GM19193 (cell line): Measurements from ENCODE around the gene RUNX3.

ENCODE experiments used
- POLR2A ChIP-seq: IDR thresholded peaks from 4 replicates; pipeline ENCODE4 v1.6.1; 2011; ENCODE audit not compliant: insufficient read depth, insufficient read length; ENCODE audit errors: extremely low read depth

The RUNX3 gene

DNA sequence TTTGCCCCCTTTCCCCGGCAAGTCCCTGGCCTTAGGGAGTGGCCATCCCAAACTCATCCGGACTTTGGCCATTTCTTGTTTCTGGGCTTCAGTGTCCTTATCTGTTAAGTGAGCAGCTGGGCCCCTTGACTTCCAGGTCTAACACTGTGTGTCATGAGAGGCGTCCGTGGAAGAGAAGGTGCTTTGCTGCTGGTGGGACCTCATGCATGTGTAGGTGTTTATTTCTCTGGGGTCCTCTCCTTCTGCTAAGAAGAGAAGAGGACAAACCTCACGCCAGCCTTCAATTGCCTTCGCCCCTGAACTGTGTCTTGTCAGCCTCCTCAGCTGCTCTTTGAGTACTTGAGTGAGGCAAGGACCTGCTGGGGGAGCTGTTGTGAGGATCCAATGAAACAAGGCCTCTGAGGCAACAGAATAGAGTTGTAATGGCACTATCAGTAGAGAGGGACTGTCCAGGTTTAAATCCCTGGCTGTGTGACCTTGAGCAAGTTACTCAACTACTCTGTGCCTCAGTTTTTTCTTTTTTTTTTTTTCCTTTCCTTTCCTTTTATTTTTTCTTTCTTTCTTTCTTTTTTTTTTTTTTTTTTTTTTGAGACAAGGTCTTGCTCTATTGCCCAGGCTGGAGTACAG, 72.5 kb downstream of the RUNX3 start:
- no peak for TF ChIP-seq POLR2A

DNA sequence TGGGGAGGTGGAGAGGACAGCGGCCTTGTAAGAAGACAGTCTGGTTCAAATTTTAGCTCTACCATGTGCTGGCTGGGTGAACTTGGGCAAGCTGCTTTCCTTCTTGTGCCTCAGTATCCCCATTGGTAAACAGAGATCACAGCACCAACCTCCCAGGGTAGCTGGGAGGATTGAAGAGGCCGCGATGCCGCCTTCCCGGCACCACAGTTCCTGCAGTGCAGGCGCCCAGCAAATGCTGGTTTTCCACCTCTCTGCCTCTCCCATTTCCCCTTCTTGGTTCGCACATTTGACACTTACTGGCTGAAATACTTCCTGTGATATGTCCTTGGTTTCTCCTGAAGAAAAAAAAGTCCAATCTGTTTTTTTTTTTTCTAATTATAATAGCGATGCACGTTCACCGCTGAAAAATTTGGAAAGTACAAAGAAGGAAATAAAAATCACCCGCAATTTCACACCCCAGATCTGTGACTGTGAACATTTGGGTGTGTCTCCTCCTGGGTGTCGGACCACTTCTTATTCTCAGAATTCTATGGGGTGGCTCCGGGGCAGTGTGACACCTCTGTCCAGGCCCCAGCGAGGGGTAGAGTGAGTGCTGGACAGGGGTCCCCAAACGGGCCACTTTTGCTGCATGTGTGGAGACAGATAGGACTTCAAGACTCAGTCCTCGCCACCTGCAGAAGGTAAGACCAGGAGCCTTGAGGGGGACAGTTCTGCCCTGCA, 73.1 kb downstream of the RUNX3 start:
- no peak for TF ChIP-seq POLR2A

DNA sequence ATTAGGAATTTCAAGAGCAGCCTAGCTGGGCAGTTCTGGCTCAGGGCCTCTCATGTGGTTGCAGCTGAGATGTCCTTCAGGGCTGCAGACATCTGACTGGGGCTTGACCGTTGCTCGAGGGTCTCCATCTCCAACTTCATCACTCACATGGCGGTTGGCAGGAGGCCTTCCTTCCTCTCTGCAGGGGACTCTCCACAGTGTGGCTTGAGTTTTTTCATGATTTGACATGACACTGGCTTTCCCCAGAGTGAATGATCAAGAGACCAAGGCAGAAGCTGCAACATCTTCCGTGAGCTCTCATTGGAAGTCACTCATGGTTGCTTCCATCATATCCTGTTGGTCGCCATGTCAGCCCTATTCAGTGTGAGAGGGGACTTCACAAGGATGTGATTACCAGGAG, 74.6 kb downstream of the RUNX3 start:
- TF ChIP-seq POLR2A, result no peak

DNA sequence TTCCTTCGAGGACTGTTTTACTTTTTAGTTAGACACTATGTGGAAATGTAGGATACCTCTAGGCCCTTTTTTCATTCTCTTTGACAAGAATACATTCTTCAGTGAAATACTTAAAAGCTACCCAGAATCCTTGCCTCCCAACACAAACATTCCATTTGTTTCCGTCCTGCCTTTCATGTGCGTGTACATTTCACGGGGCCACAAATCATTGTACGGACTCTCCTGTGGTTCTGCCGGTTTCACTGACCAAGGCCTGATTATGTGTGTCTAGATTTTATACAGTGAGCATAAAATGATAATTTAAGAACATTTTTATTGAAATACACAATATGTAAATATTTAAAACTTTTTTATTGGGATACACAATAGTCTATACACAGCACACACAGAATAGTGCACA, 76.4 kb downstream of the RUNX3 start:
- TF ChIP-seq POLR2A, result no peak

DNA sequence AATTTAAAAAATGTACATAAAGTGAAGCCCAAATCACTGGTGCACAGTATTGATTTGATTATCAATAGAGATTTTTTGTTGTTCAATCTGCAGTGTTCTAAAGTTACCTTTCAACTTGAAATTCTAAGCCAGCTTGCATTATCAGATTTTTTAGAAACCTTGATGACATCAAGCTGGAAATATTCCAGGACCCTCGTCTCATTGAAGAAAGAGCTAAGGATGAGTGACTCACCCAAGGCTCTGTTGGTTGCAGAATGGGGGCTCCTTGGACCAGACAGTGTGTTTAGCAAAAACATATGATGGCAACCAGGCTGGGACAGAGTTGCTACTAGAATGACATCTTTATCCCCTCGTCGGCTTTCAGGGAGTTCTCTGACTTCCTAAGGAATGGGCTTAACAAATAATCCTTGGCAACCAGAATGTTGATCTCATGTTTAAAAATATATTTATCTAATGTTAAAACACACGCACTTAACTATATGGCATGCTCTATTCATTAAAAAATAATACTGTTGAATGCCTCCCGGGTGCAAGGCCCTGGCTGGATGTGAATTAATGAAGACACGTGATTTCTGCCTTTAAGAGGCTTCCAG, 79.7 kb downstream of the RUNX3 start:
- no peak for TF ChIP-seq POLR2A

DNA sequence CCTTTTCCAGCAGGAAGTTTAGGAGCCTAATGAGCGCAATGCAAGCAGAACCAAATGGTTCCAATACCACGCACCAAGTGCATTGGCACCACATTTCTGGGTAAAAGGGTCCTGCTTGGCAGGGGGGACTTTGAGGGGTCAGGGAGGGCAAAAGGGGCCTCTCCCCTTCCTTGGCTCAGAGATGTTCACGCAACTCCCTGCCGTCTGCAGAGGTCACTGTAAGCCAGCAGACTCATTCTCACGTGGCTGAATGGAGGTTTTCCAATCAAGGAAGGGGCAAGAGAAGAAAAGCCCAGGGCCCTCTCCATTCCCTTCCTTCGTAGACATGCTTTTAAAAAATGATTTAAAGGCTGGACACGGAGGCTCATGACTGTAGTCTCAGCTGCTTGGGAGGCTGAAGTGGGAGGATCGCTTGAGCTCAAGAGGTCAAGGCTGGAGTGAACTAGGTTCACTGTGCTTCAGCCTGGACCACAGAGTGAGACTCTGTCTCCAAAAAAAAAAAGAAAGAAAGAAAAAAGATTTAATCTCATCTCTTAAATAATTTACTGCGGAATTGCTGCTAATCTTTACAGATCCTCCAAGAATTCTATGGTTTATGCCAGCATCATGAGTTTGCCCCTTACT, 80.3 kb downstream of the RUNX3 start:
- TF ChIP-seq POLR2A, result no peak
